B cell (primary cell): Measurements from ENCODE around the gene SACM1L. TPM values are rescaled to one million over a fixed set of nuclear protein-coding genes. Genes with fewer than 3 reads are reported as not detected.

Experiments
- ATAC-seq: fragments of 200-7000 bp; cut with Tn5 transposase; one replicate; pipeline ENCODE4 v1.10.0; 2021; ENCODE audit warnings: low read depth, mild to moderate bottlenecking, moderate number of reproducible peaks, moderate library complexity
- CTCF ChIA-PET: fragments of 350-600 bp; sonication (Branson Sonifier 250); formaldehyde crosslinking; loops from one replicate; lab custom pipeline; 2021; ENCODE audit warnings: antibody characterized with exemption, inconsistent platforms; lab: Charles Lee
- POLR2A ChIA-PET: fragments of 350-600 bp; sonication (Branson Sonifier 250); formaldehyde crosslinking; loops from one replicate; lab custom pipeline; 2021; ENCODE audit warnings: antibody characterized with exemption; lab: Charles Lee
- DNase-seq: peaks from one replicate; pipeline ENCODE4 v3.0.0; 2013
- H2AFZ ChIP-seq: 2 replicates; pipeline ENCODE4 v1.6.1; 2012; ENCODE audit warnings: mild to moderate bottlenecking, low read depth, low read length; ENCODE audit not compliant: insufficient read depth, poor library complexity, severe bottlenecking
- H3K27ac ChIP-seq, 2 donors: 1 replicate in 1 of 2; 2 replicates in 1 of 2; pipeline ENCODE4 v1.5.1; 2012 to 2013; ENCODE audit warnings: low read length in 2 of 2, mild to moderate bottlenecking in 2 of 2, moderate library complexity in 1 of 2
- H3K27me3 ChIP-seq, 4 experiments: fragments of 200-600 bp in 1 of 4; sonication (generic) in 1 of 4; replicated peaks in 1 of 4; 1 replicate in 2 of 4; 2 replicates in 2 of 4; pipeline versions ENCODE4 v1.6.1 to v1.7.0; 2013 to 2016; ENCODE audit warnings: low read length in 3 of 4, mild to moderate bottlenecking in 2 of 4, mixed read lengths in 1 of 4, moderate library complexity in 1 of 4; ENCODE audit not compliant: insufficient read depth in 4 of 4, control insufficient read depth in 3 of 4; ENCODE audit errors: control extremely low read depth in 1 of 4
- H3K36me3 ChIP-seq, 2 experiments: replicated peaks in 1 of 2; 1 replicate in 1 of 2; 2 replicates in 1 of 2; pipeline versions ENCODE4 v1.6.1 to v1.7.1; 2013; ENCODE audit warnings: low read length in 1 of 2; ENCODE audit not compliant: insufficient read depth in 2 of 2, control insufficient read depth in 1 of 2; ENCODE audit errors: control extremely low read depth in 1 of 2, extremely low read depth in 1 of 2
- H3K4me1 ChIP-seq, 2 donors: fragments of 200-600 bp in 1 of 2; sonication (generic) in 1 of 2; 1 replicate in 1 of 2; 2 replicates in 1 of 2; pipeline versions ENCODE4 v1.5.1 to v1.6.1; 2013 to 2017; ENCODE audit warnings: low read length in 2 of 2; ENCODE audit not compliant: control insufficient read depth in 2 of 2, insufficient read depth in 2 of 2
- H3K4me2 ChIP-seq: replicated peaks from 2 replicates; pipeline ENCODE3; 2012; ENCODE audit warnings: mild to moderate bottlenecking, low read depth, low read length; ENCODE audit not compliant: poor library complexity, severe bottlenecking
- H3K4me3 ChIP-seq, 5 experiments: fragments of 200-600 bp in 1 of 5; sonication (generic) in 1 of 5; 1 replicate in 3 of 5; 2 replicates in 2 of 5; pipeline versions ENCODE4 v1.5.1 to v1.7.0; 2011 to 2016; ENCODE audit warnings: low read length in 4 of 5, mild to moderate bottlenecking in 4 of 5, low read depth in 2 of 5, control low read depth in 1 of 5, moderate library complexity in 1 of 5; ENCODE audit not compliant: insufficient read depth in 1 of 5; ENCODE audit errors: control extremely low read depth in 1 of 5, extremely low read depth in 1 of 5
- H3K79me2 ChIP-seq: fragments of 200-600 bp; sonication (generic); one replicate; pipeline ENCODE4 v1.6.0; 2016; ENCODE audit warnings: low read length; ENCODE audit not compliant: control insufficient read depth, insufficient read depth
- H3K9ac ChIP-seq: fragments of 200-600 bp; sonication (generic); 2 replicates; pipeline ENCODE4 v1.6.1; 2017; ENCODE audit warnings: mild to moderate bottlenecking, low read length, moderate library complexity
- H3K9me3 ChIP-seq, 3 donors: one replicate each; pipeline versions ENCODE4 v1.6.1 to v1.7.1; 2013; ENCODE audit warnings: low read length in 2 of 3; ENCODE audit not compliant: control insufficient read depth in 2 of 3, insufficient read depth in 1 of 3; ENCODE audit errors: control extremely low read depth in 1 of 3
- H4K20me1 ChIP-seq: 2 replicates; pipeline ENCODE4 v1.6.0; 2012; ENCODE audit warnings: mild to moderate bottlenecking, low read length; ENCODE audit not compliant: insufficient read depth, control insufficient read depth, poor library complexity, severe bottlenecking
- H3K27ac Mint-ChIP-seq: one replicate; pipeline ENCODE4 v1.8.0; 2021; ENCODE audit warnings: mixed read lengths
- H3K27me3 Mint-ChIP-seq: one replicate; pipeline ENCODE4 v1.8.0; 2021; ENCODE audit warnings: mixed read lengths
- H3K4me1 Mint-ChIP-seq: one replicate; pipeline ENCODE4 v1.8.0; 2021; ENCODE audit warnings: mixed read lengths
- H3K4me3 Mint-ChIP-seq: one replicate; pipeline ENCODE4 v1.8.0; 2021; ENCODE audit warnings: mixed read lengths
- H3K9me3 Mint-ChIP-seq: one replicate; pipeline ENCODE4 v1.8.0; 2022; ENCODE audit warnings: mixed read lengths; ENCODE audit not compliant: insufficient read depth
- CTCF ChIP-seq: fragments of 200-600 bp; IDR thresholded peaks from one replicate; pipeline ENCODE4 v1.8.0; 2022; ENCODE audit warnings: antibody characterized with exemption, mild to moderate bottlenecking
- EZH2 ChIP-seq: IDR thresholded peaks from 2 replicates; pipeline ENCODE4 v1.6.1; 2012; ENCODE audit warnings: borderline replicate concordance, low read depth, mild to moderate bottlenecking, moderate library complexity, low read length; ENCODE audit not compliant: insufficient read depth, poor library complexity, severe bottlenecking
- WGBS: methylation state at CpG from one replicate; pipeline ENCODE4 v1.1.5; 2013; ENCODE audit warnings: missing lambda C conversion rate; ENCODE audit not compliant: insufficient coverage; 5-methylcytosine and 5-hydroxymethylcytosine counted together
- intact Hi-C: fragments of 100-400 bp; cut with micrococcal nuclease; formaldehyde crosslinking; loops from one replicate; pipeline ENCODE4 v1.10.0; 2022
- polyA minus RNA-seq: library from RNA; depleted of rRNA, polyadenylated mRNA; stranded (reverse); fragments of >200 nt; gene quantifications from 2 replicates; pipeline ENCODE4 v1.2.3, GENCODE V29; 2012
- polyA plus RNA-seq: library from polyadenylated mRNA; depleted of rRNA; stranded (reverse); fragments of >200 nt; gene quantifications from 2 replicates; pipeline ENCODE4 v1.2.3, GENCODE V29; 2012
- total RNA-seq, 2 donors: library from RNA; stranded (reverse); fragments of 120-200 nt in 1 of 2; gene quantifications; 1 replicate in 1 of 2; 2 replicates in 1 of 2; pipeline versions ENCODE4 v1.2.3 to v1.2.4, GENCODE V29; 2013 to 2022

SACM1L gene
- total RNA-seq (85.7 and 88.2 TPM in 2 replicates), polyA plus RNA-seq (20.7 and 26.7 TPM in 2 replicates), polyA minus RNA-seq (12.0 and 19.7 TPM in 2 replicates)
- total RNA-seq (2013): 48.3 TPM

GRCh38 chr3:45688882-45689786 lies at the start of gene SACM1L:
SACM1L (plus strand) TSS chr3:45689396; CDS start chr3:45689466, 70 bp downstream.
- CTCF ChIA-PET: interaction anchor here (0.6 to 1.7 kb wide), 5 partner anchors 29 to 164 kb away, joined by 3 to 10 read pairs (median 5); no protein-coding TSS in a partner anchor
- intact Hi-C loops: loop anchor here (1.0 to 2.0 kb wide), 4 partner anchors 24 to 301 kb away; partner anchors contain the start of genes LARS2 and LZTFL1
- Mint-ChIP-seq H3K4me3 (peak within 1 kb of the TSS; percentile 93), H3K27ac (peak within 1 kb of the TSS; percentile 99), H3K4me1 (peaks cover 55% of the 10 kb centered on the region), H3K9me3 (no peaks in the 10 kb centered on the region), H3K27me3 (peaks cover 3% of the 10 kb centered on the region)
- POLR2A ChIA-PET: interaction anchor here (0.6 to 1.4 kb wide), 3 partner anchors 16 to 418 kb away, joined by 3 to 8 read pairs (median 8); no protein-coding TSS in a partner anchor
- under 1% methylated on average over 80 of the region's 81 CpGs for WGBS
- peak within 1 kb of the TSS; percentile 88 for H3K4me2 ChIP-seq
- peaks cover 49% of the 10 kb centered on the region for H3K79me2 ChIP-seq
- H2AFZ ChIP-seq: peak within 1 kb of the TSS; percentile 89
- peaks cover 0 to 18% of the 10 kb centered on the region in 2 experiments for H3K36me3 ChIP-seq
- no peak for TF ChIP-seq CTCF
- no peak for TF ChIP-seq EZH2
- ATAC-seq: peak; percentile 85
- H3K4me1 ChIP-seq: peaks cover 38 to 44% of the 10 kb centered on the region in 2 donors
- peak within 1 kb of the TSS; percentile 75 to 85 for H3K27ac ChIP-seq
- peak within 1 kb of the TSS; percentile 85 for H3K9ac ChIP-seq
- peaks cover 10% of the 10 kb centered on the region for H4K20me1 ChIP-seq
- no peaks in the 10 kb centered on the region for H3K27me3 ChIP-seq
- no peaks in the 10 kb centered on the region for H3K9me3 ChIP-seq
- peak within 1 kb of the TSS; percentile 69 to 96 (median 82) for H3K4me3 ChIP-seq
- peak; percentile 99 for DNase-seq
